Middle frontal gyrus (tissue), 1 donor: Measurements from ENCODE around the gene CTDNEP1.

ENCODE experiments used
- DNase-seq: peaks from one replicate; pipeline ENCODE4 v3.0.0-alpha.2; 2015; ENCODE audit warnings: low spot score; ENCODE audit errors: extremely low spot score

Gene CTDNEP1

DNA sequence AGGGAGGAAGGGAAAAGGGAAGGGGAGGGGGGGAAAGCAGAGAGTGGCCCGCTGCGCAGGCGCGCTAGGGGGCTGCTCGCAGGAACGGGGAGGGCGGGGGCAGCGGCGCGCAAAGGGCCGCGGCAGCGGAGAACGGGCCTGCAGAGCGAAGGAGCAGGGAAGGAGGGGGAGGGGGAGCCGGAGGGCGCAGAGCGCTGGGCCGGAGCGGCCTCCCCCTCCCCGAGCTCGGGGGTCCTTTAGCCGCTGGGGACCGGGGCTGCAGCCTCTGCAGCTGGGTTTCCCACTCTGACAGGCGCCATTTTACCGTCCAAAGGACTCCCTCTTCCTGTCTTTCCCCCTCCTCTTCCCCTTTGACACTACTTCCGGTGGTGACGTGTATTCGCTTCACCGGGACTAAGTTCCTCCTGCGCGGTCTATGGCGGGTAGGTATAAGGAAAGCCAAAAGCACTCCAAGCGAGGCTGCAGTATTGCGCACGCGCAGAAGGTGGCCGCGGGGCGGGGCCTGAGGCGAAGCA, at the start of gene CTDNEP1:
TSS of gene CTDNEP1 (minus strand) at position 74 of the 515 bp plus-strand sequence. CDS start 438 bp downstream, outside the sequence.
- peak; percentile 98 for DNase-seq

DNA sequence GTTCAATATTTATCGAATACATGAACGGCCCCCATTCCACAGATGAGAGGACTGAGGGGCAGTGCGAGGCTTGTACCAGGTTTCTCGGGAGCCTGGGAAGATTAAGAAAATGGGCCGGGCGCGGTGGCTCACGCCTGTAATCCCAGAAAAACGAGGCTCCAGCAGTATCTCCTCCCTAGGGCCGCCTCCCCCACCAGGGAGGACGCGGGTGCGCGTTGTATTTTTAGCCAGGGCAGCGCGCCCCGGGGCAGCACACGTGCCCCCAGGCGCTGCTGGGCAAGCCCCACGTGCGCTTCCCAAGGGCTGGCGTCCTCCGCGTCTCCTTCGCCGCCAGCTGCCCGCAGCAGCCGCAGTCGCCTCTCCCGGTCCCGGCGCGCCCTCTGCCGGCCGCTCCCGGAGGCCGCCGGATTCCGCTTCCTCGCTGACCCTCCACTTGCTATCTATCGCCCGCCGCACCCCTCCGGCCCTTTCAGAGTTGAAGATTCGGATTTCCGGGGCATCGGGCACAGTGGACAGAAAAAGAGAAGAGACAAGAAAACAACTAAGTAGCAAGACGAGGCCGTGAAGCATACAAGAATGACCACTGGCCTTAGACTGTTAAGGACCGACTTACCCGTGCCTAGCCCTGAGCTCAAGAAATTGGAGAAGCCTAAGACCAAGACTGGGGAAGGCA, 44.8 kb upstream of the CTDNEP1 start:
- DNase-seq, result peak; percentile 71

DNA sequence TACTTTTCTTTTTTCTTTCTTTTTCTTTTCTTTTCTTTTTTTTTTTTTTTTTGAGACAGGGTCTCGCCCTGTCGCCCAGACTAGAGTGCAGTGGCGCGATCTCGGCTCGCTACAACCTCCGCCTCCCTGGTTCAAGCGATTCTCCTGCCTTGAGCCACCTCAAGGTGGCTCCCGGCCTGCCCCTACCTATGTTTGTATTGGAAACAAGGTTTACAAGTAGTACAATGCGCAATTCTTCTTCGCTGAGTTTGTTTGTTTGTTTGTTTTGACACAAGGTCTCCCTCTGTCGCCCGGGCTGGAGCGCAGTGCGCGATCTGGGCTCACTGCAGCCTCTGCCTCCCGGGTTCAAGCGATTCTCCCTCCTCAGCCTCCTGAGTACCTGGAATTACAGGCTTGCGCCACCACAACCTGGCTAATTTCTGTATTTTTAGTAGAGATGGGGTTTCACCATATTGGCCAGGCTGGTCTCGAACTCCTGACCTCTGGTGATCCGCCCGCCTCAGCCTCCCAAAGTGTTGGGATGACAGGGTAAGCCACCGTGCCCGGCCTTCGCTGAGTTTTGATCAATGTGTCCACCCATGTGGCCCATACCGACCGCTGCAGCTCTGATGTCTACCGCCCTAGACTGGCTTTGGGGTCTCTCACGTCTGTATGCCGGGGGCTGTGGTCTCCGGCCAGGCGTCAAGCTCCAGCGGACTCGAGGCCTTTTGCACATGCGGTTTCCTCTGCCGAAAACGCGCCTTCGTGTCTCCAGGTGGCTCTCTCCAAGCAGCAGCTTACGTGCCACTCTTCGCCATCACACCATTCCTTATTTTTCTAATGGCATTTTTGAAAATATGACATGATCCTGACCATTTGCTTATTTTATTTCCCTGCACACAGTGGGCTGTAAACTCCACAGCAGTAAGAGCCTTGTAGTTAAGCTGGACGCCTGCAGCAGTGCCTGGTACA, 44.0 kb upstream of the CTDNEP1 start:
- DNase-seq, result no peak

DNA sequence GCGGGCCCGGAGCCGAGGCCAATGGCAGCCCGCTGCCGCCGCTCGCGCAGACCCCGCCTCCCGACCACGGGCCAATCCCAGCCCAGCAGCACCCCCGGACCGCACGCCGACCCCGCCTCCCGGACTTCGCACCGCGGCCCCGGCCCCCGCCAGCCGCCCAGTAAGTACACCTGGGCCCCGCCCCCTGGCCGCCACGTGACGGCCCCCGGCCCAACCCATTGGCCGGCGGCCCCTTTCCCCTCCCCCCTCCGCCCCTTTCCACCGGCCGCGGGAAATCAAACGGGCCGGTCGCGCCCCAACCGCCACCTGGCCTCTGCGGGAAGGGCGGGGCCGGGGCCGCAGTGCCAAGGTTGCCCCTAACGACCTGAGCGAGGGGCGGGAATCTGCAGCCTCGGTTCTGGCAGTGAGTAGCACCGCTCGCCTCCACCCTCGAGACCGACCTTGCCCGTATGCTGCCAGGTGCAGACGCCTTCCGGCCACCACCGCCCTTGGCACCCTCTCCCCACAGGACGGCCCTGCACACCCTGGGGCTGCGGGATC, 43.1 kb upstream of the CTDNEP1 start, which contains the start of gene YBX2:
TSS of gene YBX2 (minus strand) at position 26 of the 540 bp plus-strand sequence. CDS start 139 bp downstream, outside the sequence.
- DNase-seq, result no peak

DNA sequence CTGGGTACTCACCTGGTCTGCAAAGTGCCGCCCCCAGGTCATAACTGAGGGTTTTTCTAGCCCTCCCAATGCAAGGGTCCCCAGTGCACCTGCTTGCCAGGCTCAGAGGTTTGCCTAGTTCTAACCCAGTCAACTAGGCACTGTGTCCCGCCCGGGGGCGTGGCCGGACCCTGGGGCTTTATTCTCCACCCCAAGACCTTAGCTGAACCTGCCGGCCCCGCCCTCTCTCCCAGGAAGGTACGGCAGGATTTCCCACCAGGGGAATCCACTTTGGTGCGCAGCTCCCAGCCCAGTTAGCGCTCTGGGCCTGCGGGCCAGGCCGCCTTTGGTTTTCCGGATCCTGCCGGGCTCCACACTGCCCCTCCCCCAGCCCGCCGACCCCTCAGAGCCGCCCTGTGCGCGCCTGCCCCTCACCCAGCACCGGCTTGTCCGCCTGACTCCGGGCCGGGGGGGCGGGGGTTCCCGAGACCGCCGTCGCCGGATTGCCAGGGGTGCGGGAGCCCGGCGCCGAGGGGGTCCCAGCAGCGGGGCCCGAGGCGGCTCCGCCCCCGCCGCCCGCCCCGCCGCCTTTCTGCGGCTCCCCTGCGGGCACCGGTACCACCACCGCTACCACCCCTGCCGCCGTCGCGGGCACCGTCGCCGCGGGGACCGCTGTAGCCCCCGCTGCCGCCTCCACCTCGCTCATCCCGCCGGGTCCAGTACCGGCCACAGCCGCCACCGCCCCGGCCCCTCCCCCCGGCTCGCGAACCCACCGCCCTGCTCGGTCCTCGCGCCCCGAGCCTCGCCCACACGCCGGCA, 42.5 kb upstream of the CTDNEP1 start:
- no peak for DNase-seq

DNA sequence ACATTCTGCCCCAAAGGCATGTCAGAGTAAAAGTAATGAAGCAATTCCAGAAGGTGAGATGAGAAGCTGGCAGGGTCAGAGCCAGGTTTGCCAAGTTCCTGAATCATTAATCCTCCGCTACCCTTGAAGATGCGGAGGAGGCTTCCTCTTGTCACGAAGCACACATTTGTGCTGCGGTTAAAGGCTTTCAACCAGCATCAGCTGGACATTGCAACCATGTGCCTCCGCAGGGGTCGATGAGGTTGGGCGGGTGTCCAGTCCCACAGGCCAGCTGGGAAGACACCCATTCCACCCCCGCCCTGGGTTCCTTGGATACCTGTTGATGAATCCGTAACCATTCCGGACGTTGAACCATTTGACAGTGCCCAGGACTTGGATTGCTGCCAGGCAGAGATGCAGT, 41.6 kb upstream of the CTDNEP1 start:
- no peak for DNase-seq

DNA sequence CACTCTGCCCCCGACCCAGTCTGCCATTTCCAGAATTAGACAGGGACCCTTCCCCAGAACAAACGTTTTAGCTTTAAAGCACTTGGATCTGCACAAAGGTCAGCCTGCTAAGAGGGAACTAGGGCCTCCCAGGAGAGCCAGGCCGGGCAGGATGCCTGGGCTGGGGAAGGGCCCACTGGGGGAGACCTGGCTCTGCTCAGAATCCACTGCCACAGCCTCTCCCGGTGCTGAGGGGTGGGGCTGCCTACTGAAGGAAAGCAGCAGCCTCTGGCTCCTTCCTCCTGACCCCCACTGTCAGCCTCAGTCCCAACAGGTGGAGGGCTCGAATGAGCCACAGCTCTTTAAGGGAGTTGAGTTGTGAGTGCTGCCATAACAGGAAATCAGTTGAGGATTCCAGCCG, 41.2 kb upstream of the CTDNEP1 start:
- no peak for DNase-seq

DNA sequence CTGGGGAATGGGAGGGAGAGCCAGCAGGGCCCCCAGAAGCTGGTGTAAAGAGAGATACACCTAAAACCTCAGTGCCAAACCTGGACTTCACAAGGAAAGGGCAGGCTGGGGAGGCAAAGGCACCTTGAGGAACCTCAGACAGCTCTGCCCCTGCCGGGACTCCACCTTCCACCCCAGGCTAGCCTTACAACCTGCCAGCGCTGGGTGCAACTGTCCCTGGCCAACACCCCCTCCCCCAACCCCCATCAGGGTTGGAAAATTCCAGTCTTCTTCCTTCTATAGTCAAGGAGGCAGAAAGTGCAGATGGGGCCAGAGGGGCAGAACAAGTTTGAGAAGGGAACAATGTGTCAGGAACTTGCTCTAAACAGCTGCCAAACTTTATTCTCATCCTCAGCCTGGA, 40.7 kb upstream of the CTDNEP1 start:
- DNase-seq, result no peak

DNA sequence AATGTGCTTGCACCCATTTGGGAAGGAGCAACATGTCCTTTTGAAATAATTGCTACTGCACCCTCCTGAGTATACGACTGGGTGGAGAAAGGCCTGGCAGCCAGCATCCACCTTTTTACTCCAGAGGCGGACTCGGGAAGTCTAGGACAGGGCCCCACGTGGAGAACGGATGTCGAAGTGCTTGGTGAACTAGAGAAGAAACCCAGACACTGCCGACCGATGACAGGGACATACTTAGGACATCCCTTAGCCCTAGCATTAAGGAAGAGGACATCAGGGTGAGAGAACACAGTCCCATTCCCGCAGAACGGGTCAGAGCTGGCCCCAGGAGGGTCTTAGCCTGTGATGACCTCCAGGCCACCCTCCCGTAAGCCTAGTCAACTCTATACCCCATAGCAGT, 39.2 kb upstream of the CTDNEP1 start:
- no peak for DNase-seq

DNA sequence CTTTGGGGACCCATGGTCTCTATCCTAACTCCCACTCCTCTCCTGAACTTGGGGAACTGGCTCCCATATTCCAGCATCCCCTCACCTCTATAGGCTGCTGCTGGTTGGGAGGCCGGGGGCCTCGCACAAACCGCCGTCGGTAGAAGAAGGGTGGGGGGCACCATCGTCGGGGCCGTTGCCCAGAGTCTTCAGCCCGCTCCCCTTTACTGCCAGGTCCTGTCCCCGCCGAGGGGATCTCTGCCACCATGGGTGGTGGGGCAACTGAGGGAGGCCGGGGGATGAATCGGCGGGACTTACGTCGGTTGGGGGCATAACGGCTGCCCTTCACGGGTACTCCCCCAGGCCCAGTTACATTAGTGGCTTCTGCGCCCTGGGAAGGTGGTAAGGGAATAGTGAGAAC, 38.6 kb upstream of the CTDNEP1 start:
- DNase-seq, result no peak

DNA sequence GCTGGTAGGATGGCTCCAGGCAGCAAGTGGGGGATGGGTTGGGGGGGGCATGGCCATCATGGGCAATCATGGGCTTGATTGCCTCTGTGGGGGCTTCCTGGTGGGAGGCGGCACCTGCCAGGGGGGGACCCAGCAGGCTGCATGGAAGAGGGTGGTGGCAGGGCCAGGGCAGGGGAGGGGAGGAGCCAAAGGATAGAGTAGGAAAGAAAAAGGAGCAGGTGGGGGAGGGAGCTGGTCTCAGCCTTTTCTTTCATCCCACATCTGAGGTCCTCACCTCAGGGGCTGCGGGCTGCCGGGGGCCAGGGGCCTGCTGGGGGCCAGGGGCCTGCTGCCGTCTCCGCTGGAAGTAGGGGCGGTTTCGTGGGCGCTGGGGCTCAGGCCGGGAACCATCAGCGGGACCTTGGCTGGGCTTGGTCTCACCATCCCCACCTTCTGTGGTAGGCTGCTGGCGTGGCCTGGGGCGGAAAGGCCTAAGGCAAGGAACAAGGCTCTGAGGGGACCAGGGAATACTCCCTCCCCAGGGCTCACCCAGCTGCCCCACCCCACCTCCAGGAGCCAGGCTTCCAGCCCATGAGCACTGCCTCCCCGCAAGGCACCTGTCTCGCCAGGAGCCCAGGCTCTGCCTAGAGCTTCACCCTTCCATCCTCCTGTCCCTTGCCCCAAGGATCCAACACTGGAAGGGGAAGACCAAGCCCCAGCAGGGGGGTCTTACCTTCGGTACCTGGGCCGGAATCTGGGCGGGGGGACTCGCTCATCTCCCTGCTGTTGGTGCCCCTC, 37.9 kb upstream of the CTDNEP1 start:
- no peak for DNase-seq

DNA sequence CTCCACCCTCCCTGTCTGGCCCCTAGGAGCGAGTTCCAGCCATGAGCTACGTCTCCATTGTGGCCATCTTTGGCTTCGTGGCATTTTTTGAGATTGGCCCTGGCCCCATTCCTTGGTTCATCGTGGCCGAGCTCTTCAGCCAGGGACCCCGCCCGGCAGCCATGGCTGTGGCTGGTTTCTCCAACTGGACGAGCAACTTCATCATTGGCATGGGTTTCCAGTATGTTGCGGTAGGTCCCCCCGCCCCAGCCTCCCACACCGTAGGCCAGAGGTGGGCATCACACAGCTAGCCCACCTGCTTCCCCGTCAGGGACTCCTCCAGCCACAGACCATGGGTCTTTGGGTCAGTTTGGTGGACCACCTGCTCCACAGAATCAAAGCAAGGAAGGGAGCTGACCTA, 34.1 kb upstream of the CTDNEP1 start:
- no peak for DNase-seq

DNA sequence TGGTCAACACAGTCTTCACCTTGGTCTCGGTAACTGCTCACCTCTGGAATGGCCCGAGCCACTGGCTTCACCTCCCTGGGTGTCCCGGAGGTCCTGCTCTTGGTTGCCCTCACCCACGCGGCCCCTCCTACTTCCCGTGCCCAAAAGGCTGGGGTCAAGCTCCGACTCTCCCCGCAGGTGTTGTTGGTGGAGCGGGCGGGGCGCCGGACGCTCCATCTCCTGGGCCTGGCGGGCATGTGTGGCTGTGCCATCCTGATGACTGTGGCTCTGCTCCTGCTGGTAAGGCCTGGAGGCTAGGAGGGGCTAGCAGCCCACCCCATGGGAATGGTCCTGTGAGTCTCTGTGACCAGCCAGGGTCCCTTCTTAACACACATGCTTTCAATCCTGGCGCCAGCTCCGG, 33.4 kb upstream of the CTDNEP1 start:
- DNase-seq, result no peak

DNA sequence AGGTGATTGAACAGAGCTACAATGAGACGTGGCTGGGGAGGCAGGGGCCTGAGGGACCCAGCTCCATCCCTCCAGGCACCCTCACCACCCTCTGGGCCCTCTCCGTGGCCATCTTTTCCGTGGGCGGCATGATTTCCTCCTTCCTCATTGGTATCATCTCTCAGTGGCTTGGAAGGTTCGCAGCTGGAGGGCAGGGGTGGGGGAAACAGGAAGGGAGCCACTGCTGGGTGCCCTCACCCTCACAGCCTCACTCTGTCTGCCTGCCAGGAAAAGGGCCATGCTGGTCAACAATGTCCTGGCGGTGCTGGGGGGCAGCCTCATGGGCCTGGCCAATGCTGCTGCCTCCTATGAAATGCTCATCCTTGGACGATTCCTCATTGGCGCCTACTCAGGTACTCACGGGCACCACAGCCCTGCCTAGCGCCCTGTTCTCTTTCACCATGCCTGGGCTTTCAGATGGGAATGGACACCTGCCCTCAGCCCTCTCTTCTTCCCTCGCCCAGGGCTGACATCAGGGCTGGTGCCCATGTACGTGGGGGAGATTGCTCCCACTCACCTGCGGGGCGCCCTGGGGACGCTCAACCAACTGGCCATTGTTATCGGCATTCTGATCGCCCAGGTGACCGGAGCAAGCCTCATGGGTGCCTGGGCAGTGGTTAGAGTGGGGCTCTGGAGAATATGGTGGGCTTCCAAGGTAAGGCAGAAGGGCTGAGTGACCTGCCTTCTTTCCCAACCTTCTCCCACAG, 32.1 kb upstream of the CTDNEP1 start:
- no peak for DNase-seq

DNA sequence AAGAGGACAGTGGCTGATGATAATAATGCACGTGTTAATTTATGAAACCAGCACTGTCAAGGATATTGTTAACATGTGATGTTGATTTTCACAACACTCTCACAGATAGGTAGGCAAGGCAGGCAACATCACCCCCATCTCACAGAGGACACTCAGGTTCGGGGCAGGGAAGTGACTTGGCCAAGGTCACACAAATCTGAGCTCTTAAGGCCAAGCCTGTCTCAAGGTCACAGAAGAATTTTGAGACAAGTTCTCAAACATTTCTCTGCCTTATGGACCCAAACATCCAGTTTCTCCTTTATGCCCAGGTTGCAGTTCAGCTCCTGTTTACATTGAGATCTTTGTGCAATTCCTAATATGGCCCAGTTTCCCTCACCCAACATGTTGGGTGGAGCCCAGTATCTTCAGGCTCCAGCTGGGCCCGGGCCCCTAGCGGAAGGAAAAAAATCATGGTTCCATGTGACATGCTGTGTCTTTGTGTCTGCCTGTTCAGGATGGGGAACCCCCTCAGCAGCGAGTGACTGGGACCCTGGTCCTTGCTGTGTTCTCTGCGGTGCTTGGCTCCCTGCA, 31.3 kb upstream of the CTDNEP1 start:
- DNase-seq, result no peak

DNA sequence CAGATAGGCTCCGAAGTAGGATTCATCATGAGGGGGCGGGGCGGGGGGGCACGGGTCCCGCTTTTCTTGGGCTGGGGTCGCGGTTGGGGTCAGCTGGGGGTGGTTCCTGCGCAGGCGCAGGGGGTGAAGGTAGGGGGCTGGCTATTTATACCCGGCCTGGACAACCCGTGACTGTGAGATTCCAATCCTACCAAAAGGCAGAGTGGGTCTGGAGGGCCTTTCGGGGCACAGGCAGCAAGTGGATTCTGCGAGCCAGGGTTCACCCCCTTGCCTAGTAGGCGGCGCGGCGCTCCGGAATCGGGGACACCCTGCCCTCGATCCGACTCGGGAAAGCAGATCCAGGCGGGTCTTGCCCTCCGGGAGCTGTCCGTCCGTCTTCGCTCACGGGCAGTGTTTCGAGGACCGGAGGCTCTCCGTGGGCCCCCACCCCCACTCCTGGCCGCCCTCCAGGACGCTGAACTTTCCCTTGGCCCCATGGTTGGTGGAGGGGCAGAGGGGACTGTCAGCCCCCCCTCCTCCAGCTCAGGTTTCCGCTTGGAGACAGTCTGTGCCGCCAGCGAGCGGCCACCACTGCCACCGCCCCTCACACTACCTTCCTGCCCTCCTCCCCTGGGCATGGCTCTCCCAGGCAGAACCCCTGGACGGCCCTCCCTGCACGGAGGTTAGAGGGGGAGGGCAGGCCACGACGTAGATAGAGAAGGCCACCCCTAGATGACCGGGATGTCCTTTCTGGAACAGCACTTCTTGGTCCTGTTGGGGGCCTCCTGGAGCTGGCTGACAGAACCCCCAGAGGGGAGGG, 30.6 kb upstream of the CTDNEP1 start:
- no peak for DNase-seq

DNA sequence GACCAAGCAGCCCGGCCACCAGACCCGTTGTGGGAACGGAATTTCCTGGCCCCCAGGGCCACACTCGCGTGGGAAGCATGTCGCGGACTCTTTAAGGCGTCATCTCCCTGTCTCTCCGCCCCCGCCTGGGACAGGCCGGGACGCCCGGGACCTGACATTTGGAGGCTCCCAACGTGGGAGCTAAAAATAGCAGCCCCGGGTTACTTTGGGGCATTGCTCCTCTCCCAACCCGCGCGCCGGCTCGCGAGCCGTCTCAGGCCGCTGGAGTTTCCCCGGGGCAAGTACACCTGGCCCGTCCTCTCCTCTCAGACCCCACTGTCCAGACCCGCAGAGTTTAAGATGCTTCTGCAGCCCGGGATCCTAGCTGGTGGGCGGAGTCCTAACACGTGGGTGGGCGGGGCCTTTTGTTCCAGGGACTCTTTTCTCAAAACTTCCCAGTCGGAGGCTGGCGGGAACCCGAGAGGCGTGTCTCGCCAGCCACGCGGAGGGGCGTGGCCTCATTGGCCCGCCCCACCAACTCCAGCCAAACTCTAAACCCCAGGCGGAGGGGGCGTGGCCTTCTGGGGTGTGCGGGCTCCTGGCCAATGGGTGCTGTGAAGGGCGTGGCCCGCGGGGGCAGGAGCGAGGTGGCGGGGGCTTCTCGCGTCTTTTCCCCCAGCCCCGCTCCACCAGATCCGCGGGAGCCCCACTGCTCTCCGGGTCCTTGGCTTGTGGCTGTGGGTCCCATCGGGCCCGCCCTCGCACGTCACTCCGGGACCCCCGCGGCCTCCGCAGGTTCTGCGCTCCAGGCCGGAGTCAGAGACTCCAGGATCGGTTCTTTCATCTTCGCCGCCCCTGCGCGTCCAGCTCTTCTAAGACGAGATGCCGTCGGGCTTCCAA, 29.8 kb upstream of the CTDNEP1 start, which contains the start of gene SLC2A4:
TSS of gene SLC2A4 (plus strand) at position 645 of the 879 bp plus-strand sequence. CDS start at position 862, 217 bp downstream.
- DNase-seq, result no peak
